ENCODE results near the gene ANKRA2. TPM values are rescaled to one million over a fixed set of nuclear protein-coding genes. Genes with fewer than 3 reads are reported as not detected.
A peak's percentile ranks its signal among the peaks of the same experiment; 100 is the strongest.
"Not testable (repeated sequence)": the region's sequence is repeated elsewhere in the genome, so short reads cannot be mapped to it uniquely, and the experiment has no call there.

ANKRA2 gene
- total RNA-seq, 1 donor from 2014 or later, result 14.1 TPM

- ATAC-seq, result no peak
- no peak for DNase-seq
- intact Hi-C loops (cut with micrococcal nuclease), result no loop called here
Observed at GRCh38 chr5:73514418-73514817, 51.0 kb downstream of the ANKRA2 start.

GRCh38 chr5:73513996-73514395 lies 51.4 kb downstream of the ANKRA2 start:
- intact Hi-C loops (cut with micrococcal nuclease), result no loop called here
- no peak for ATAC-seq
- DNase-seq, result no peak

- intact Hi-C loops (cut with micrococcal nuclease); DNase-seq: not testable (repeated sequence)
- ATAC-seq, result peak; percentile 35
Observed at GRCh38 chr5:73508521-73508920, 56.9 kb downstream of the ANKRA2 start.

GRCh38 chr5:73507062-73507461 lies 58.4 kb downstream of the ANKRA2 start:
- ATAC-seq, result no peak
- no peak for DNase-seq
- intact Hi-C loops (cut with micrococcal nuclease), result no loop called here

- ATAC-seq, result no peak
- intact Hi-C loops (cut with micrococcal nuclease), result no loop called here
- DNase-seq, result no peak
Observed at GRCh38 chr5:73506459-73506955, 58.9 kb downstream of the ANKRA2 start.

Other genes with a start within 250 kb of the ANKRA2 start
- not detected for gene FOXD1, start 116.9 kb downstream of the ANKRA2 start, total RNA-seq
- 386 TPM for gene BTF3, start 67.2 kb downstream of the ANKRA2 start, total RNA-seq
- gene UTP15, start 104 bp upstream of the ANKRA2 start, total RNA-seq, result 11.3 TPM
- 3.5 TPM for gene ARHGEF28, start 60.6 kb upstream of the ANKRA2 start, total RNA-seq